HG03139 (cell line): ENCODE data around the gene CFAP46.
"Not testable (repeated sequence)": the region's sequence is repeated elsewhere in the genome, so short reads cannot be mapped to it uniquely, and the experiment has no call there.

Experiments
- ATAC-seq: cut with Tn5 transposase; IDR thresholded peaks from one replicate; pipeline ENCODE4 v1.9.1; 2021; ENCODE audit not compliant: unreplicated experiment

CFAP46 gene

GRCh38 chr10:132945125-132945893, 2.9 kb upstream of the CFAP46 start:
- ATAC-seq: no peak

DNA sequence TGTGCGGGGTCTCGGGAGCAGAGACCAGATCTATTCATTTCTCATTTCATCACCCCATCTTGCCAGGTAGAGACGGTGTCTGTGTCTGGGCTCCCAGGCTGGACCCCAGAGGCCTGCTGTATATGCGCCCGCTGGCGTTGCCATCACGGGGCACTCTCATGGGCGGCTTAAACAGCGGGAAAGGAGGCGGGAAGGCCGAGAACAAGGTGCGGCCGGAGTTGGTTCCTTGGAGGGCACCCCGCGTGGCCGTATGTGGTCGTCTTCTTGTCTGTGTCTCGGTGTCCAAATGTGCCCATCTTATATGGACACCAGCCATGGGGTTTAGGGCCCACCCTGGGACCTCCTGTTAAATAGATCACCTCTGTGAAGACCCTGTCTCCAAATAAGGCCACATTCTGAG, 2.1 kb upstream of the CFAP46 start:
- no peak for ATAC-seq

DNA sequence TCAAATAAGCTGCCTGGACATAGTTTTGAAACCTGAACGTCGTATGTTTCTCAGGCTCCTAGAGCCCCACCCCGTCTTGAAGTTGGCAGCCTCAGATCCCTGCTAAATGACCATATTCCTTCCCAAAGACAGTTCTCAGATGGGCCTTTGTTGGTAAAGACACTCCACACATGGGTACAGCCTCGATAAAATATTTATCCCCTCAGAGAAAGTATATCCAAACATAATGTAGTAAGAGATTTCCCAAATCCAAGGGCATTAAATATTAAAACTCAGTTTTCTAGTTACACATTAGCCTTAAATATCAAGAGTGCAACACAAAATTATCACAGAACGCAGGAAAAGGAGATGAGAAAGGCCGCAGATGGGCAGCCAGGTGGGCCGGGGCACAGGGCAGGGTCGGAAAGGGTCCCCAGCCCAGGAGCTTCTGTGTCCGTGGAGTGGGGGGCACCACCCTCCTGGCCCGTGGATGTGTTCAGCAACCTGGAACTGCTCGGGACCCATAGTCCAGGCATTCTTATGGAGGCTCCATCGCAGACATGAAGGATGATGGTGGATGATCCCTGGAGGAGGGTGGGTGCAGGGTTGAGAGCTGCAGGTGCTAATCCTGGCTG, 1.5 kb upstream of the CFAP46 start:
- ATAC-seq: no peak

DNA sequence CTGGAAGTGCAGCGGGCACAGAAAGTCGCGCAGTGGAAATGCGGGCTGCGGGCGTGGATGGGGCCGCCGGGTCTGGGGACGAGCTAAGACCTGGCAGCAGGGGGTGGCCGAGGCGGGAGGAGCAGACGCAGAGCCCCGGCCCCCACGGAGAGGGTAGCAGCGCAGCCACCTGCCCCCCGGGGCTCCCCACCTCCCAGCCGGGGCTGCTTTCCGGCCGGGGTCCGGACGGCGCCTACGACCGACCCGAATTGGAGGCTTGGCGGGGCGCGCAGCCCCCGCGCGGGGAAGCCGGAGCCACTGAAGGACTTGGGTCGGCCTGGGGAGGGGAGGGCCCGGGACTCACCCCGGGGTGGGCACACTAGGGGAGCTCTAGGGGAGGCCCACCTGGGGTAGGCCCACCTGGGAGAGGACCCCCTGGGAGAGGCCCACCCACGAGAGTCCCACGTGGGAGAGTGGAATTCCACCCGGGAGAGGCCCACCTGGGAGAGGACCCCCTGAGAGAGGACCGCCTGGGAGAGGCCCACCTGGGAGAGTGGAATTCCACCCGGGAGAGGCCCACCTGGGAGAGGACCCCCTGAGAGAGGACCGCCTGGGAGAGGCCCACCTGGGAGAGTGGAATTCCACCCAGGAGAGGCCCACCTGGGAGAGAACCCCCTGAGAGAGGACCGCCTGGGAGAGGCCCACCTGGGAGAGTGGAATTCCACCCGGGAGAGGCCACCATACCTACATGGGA, 854 bp upstream of the CFAP46 start:
- ATAC-seq: no peak

GRCh38 chr10:132941640-132942051, 724 bp downstream of the CFAP46 start:
- ATAC-seq: no peak

DNA sequence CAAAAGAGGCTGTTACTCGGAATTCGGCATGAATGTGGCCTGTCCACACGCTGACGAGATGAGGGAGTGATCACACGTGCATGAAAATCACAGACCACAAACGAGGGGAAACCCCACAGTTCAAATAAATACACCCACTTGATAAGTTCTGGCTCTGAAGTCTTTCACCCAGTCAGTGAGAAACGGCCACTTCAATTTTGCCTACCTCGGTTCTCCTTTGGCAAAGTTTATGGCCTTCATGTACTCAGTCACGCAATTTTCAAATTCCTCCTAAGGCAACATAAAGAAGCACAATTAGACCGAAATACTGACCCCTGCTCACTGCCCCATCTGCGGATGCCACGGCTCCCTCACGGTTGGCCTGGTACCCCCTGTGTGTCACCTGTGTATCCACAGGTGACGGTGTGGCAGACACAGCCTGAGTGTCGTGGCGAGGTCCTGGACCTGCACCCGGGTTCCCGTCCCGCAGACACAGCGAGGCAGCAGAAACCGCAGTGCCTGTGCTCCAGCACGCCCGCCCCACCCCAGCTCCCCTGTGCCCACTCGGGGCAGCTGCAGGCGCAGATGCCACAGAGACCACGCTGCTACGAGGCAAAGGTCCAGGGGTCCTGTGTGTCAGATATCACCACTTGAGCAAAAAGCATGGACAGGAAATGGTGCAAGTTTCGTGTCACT, 1.4 kb downstream of the CFAP46 start:
- ATAC-seq: peak; percentile 5

GRCh38 chr10:132939957-132940790, 2.2 kb downstream of the CFAP46 start:
- peak; percentile 66 for ATAC-seq

- ATAC-seq: no peak
Observed at GRCh38 chr10:132939378-132939955, 2.9 kb downstream of the CFAP46 start.

GRCh38 chr10:132938472-132939339, 3.7 kb downstream of the CFAP46 start:
- no peak for ATAC-seq

- ATAC-seq: no peak
Observed at GRCh38 chr10:132937861-132938260, 4.5 kb downstream of the CFAP46 start.

GRCh38 chr10:132934953-132935352, 7.4 kb downstream of the CFAP46 start:
- ATAC-seq: no peak

DNA sequence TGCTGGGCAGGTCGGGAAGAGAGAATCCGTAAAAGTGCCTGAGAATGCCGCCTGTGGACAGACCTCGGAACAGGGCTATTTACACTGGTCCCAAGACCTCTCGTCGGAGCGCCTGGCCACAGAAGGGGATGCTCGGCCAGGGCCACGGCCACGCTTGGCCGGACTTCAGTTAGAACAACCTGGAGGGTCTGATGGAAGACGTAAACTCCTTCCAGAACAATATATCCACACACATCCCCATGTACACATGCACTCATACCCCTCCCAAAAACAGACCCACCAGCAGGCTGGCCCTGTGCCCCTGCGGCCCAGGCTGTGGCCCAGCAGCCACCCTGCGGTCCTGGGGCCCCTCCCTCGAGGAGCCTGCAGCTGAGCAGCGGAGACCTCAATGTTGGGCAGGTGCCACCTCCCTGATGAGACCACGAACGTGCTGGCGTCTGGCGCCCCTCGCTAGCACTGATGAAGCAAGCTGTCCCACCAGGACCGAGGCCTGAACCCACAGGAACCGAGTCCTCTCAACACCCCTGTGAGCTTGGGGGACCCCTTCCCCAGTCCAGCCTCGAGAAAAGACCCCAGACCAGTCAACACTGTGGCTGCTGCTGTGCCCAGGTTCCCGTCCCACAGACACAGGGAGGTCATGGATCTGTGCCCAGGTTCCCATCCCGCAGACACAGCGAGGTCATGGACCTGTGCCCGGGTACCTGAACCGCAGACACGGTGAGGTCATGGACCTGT, 8.9 kb downstream of the CFAP46 start:
- ATAC-seq: no peak

DNA sequence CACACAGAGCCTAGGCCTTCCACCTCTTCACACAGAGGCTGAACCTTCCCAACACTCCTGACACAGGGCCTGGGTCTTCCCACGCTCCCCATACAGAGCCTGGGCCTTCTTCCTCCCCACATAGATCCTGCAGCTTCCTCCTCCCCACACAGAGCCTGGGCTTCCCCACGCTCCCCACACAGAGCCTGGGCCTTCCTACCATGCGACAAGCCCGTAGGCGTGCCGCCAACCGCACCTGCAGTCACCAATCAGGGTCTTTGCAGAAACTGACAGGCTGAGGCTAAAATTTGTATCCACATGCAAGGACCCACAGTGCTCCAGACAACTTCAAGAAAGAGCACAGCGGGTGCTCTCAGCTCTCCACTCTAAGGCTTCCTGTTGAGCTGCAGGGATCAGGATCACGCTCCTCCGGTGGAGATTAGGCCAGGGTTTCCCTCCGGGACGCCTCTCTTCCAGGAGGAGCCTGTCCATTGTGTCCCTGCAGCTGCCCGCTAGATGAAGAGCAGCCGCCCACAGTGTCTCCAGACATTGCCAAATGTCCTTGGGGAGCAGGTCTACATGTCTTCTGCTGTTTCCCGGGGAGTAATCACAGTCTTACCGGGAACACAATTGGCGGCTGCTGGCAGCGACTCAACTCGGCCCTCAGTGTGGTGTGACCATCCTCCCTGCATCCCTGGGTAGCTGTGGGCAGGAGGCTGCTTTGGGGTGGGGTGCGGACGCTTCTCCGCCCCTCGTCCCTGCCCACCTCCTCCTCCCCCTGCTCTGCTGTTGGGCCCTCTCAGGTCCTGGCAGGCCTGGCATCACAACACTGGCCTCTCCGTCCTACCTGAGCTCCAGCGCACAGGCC, 9.7 kb downstream of the CFAP46 start:
- no peak for ATAC-seq

DNA sequence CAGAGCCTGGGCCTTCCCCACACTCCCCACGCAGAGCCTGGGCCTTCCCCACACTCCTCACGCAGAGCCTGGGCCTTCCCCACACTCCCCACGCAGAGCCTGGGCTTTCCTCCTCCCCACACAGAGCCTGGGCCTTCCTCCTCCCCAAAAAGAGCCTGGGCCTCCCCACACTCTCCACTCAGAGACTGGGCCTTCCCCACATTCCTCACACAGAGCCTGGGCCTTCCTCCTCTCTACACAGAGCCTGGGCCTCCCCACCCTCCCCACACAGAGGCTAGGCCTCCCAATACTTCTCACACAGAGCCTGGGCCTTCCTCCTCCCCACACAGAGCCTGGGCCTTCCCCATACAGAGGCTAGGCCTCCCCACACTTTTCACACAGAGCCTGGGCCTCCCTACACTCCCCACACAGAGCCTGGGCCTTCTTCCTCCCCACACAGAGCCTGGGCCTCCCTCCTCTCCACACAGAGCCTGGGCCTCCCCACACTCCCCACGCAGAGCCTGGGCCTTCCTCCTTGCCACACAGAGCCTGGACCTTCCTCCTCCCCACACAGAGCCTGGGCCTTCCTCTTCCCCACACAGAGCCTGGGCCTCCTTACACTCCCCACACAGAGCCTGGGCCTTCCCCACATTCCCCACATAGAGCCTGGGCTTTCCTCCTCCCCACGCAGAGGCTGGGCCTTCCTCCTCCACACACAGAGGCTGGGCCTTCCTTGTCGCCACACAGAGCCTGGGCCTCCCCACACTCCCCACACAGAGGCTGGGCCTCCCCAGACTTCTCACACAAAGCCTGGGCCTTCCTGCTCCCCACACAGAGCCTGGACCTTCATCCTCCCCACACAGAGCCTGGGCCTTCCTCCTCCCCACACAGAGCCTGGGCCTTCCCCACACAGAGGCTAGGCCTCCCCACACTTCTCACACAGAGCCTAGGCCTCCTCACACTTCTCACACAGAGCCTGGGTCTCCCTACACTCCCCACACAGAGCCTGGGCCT, 10.8 kb downstream of the CFAP46 start:
- not testable (repeated sequence) for ATAC-seq

- not testable (repeated sequence) for ATAC-seq
Observed at GRCh38 chr10:132930701-132931100, 11.7 kb downstream of the CFAP46 start.

- ATAC-seq: no peak
Observed at GRCh38 chr10:132929953-132930548, 12.3 kb downstream of the CFAP46 start.
